Heart right ventricle (tissue), 16 donors: ENCODE results near the gene KIF9. TPM values are rescaled to one million over a fixed set of nuclear protein-coding genes. Genes with fewer than 3 reads are reported as not detected.

Experiments used
- ATAC-seq, 8 donors: fragments of 200-7000 bp; cut with Tn5 transposase; one replicate each; pipeline ENCODE4 v1.9.1; 2020; ENCODE audit warnings: mild to moderate bottlenecking in 8 of 8, moderate library complexity in 8 of 8, moderate number of reproducible peaks in 1 of 8
- DNase-seq, 2 donors: peaks; one replicate each; pipeline ENCODE4 v3.0.0-alpha.2; 2020
- H3K27ac ChIP-seq, 10 donors: fragments of 200-600 bp; sonication (generic) in 2 of 10; one replicate each; pipeline versions ENCODE4 v1.5.0 to v1.8.0; 2020 to 2022; ENCODE audit warnings: mild to moderate bottlenecking in 3 of 10
- H3K27me3 ChIP-seq, 7 donors: fragments of 200-600 bp; one replicate each; pipeline ENCODE4 v1.8.0; 2021 to 2022; ENCODE audit warnings: mild to moderate bottlenecking in 2 of 7
- H3K36me3 ChIP-seq, 9 donors: fragments of 200-600 bp; sonication (generic) in 1 of 9; one replicate each; pipeline versions ENCODE4 v1.5.0 to v1.8.0; 2020 to 2022; ENCODE audit warnings: mild to moderate bottlenecking in 2 of 9
- H3K4me1 ChIP-seq, 9 donors: fragments of 200-600 bp; sonication (generic) in 1 of 9; one replicate each; pipeline versions ENCODE4 v1.5.0 to v1.8.0; 2020 to 2022; ENCODE audit warnings: mild to moderate bottlenecking in 4 of 9
- H3K4me3 ChIP-seq, 10 donors: fragments of 200-600 bp; sonication (generic) in 2 of 10; one replicate each; pipeline versions ENCODE4 v1.5.0 to v1.8.0; 2020 to 2022; ENCODE audit warnings: mild to moderate bottlenecking in 7 of 10, moderate library complexity in 2 of 10
- H3K9me3 ChIP-seq, 11 donors: fragments of 200-600 bp in 10 of 11; sonication (generic) in 2 of 11; one replicate each; pipeline versions ENCODE4 v1.5.0 to v1.8.0; 2013 to 2022; ENCODE audit warnings: mild to moderate bottlenecking in 2 of 11, control low read depth in 1 of 11, moderate library complexity in 1 of 11
- WGBS, 2 donors: extraction: QIAGEN DNeasy Blood & Tissue Kit; methylation state at CpG; one replicate each; pipeline ENCODE4 v1.1.7; 2013; ENCODE audit warnings: inconsistent platforms in 1 of 2; 5-methylcytosine and 5-hydroxymethylcytosine counted together
- intact Hi-C, 10 donors: fragments of 100-400 bp; cut with DNase I; formaldehyde crosslinking; loops; one replicate each; pipeline versions ENCODE4 v1.11.1 to v1.14.2; 2022
- long read RNA-seq, 3 donors: library from polyadenylated mRNA; unstranded; transcript quantifications; one replicate each; pipeline ENCODE4 v2.0.0, GENCODE V29; 2020 to 2021
- polyA plus RNA-seq, 2 donors: library from polyadenylated mRNA; stranded (reverse); fragments of 200-250 nt; gene quantifications; one replicate each; pipeline ENCODE4 v1.2.3, GENCODE V29; 2013
- total RNA-seq, 10 donors: library from RNA; stranded (reverse); fragmentation: NEBNext Ultra II Directional in 3 of 10; extraction: Animal tissue kit (Norgen Biotek cat#: 25700) in 3 of 10; gene quantifications; one replicate each; pipeline versions ENCODE4 v1.2.1 to v1.2.4, GENCODE V29; 2021 to 2023
- TF ChIP-seq, protein P1 (sequence below), 9 donors: fragments of 200-600 bp; sonication (generic) in 2 of 9; IDR thresholded peaks; one replicate each; pipeline versions ENCODE4 v1.5.0 to v1.8.0; 2021 to 2022; ENCODE audit warnings: antibody characterized with exemption in 9 of 9, mild to moderate bottlenecking in 5 of 9, moderate library complexity in 1 of 9
- donor health status: Arrhythmogenic right ventricular cardiomyopathy.
- donor health status: ischemic (EF 13 %, LVEDD 7.1; RV severe dilation, severe dysfunction).
- donor health status: healthy with polysubstance abuse.
- donor health status: DM: no; HTN: yes; CAD: no.
- donor health status: DM: no; HTN: no; CAD: no.
- donor health status: ischemic (EF 25% LVEDD 6.9; RV normal size, moderate dysfunction).
- donor health status: ischemic (EF 25% LVEDD 5.7; RV mildly dilated, moderate dysfunction).
- donor health status: healthy.
- donor health status: DM: yes; HTN: yes; CAD: no.
- donor health status: Ischemic cardiomyopathy.
- donor health status: ischemic (EF 35%, LVEDD 5.7; RV mildly dilated, moderate dysfunction).
- donor health status: nonischemic (EF 11% LVEDD 7.7; RV severe dilation, severe dysfunction).
- donor health status: DM: yes; HTN: yes; CAD: no.
- donor health status: PGD.
- donor health status: ischemic (EF 29% LVEDD 5.4; RV normal size, mild dysfunction).
- donor health status: nonischemic (EF 23%, LVEDD 6.1; RV moderate dilation, normal function).

Gene KIF9, protein sequence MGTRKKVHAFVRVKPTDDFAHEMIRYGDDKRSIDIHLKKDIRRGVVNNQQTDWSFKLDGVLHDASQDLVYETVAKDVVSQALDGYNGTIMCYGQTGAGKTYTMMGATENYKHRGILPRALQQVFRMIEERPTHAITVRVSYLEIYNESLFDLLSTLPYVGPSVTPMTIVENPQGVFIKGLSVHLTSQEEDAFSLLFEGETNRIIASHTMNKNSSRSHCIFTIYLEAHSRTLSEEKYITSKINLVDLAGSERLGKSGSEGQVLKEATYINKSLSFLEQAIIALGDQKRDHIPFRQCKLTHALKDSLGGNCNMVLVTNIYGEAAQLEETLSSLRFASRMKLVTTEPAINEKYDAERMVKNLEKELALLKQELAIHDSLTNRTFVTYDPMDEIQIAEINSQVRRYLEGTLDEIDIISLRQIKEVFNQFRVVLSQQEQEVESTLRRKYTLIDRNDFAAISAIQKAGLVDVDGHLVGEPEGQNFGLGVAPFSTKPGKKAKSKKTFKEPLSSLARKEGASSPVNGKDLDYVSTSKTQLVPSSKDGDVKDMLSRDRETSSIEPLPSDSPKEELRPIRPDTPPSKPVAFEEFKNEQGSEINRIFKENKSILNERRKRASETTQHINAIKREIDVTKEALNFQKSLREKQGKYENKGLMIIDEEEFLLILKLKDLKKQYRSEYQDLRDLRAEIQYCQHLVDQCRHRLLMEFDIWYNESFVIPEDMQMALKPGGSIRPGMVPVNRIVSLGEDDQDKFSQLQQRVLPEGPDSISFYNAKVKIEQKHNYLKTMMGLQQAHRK
- total RNA-seq, result 10 to 100 TPM in 2 of 10 donors, 1 to 10 TPM in 8; 6.3 to 12.9 (median 8.5) TPM
- 10 to 100 TPM in 1 of 2 donors, 1 to 10 TPM in 1; 4.2 to 16.6 TPM for polyA plus RNA-seq
- long read RNA-seq, donor 1, partial matches to known transcripts, result 1 of 5 reads
- long read RNA-seq, donor 1, other reads (novel, unspliced or antisense), result 1 of 5 reads
- long read RNA-seq, donor 2, transcript KIF9-205 (3 exons, 633 nt), result major isoform, 5 of 13 reads
- long read RNA-seq, donor 2, partial matches to known transcripts, result 3 of 13 reads
- long read RNA-seq, donor 2, other reads (novel, unspliced or antisense), result 4 of 13 reads
- long read RNA-seq, donor 3, partial matches to known transcripts, result 2 of 8 reads
- long read RNA-seq, donor 3, other reads (novel, unspliced or antisense), result 3 of 8 reads

DNA sequence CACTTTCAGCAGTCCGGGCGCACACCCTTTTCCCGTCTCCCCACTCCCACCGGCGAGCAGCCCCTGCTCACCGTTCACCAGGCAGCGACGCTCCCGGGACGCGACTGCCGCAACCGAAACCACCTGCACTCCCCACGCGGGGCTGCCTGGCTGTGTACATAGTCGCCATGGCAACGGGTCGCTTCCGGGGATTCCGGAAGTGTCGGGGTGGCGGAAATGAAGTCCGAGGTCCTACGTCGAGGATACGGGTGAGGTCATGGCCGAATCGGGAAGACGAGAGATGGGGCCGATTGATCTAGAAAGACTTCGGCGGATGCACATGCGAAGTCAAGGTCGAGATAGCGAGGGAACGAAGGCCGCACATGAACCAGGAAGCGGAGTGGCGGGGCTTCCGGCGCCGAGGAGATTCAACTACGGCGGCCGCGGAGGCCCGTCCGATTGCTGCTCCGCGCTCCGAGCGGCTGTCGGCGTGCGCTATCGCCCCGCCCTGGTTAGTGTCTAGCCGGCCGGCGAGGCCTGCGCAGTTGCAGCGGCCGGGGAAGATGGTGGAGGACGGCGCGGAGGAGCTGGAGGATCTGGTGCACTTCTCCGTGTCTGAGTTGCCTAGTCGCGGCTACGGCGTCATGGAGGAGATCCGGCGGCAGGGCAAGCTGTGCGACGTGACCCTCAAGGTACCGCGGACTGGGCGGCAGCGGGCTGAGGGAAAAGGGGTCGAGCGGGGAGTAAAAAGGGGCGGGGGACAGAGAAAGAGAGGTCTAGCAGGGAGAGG lies at the start of gene KIF9, which contains the start of gene KLHL18:
Gene KIF9, minus strand, starts transcription at position 376 of the 769 bp plus-strand sequence. CDS start 5,425 bp downstream, outside the sequence.
Gene KLHL18, plus strand, starts transcription at position 521 of the 769 bp plus-strand sequence. Its CDS starts 22 bp downstream, at position 543.
- ATAC-seq (peak; percentile 95 to 99 (median 97)), DNase-seq (peak; percentile 91 to 95)
- Histone ChIP-seq H3K4me3 (peak within 1 kb of the TSS; percentile 57 to 92 (median 79)), H3K36me3 (peaks cover 0 to 18% (median under 1%) of the 10 kb centered on the region in 9 donors), H3K4me1 (peaks cover 3 to 53% (median 33%) of the 10 kb centered on the region in 9 donors), H3K9me3 (no peaks in the 10 kb centered on the region), H3K27ac (peak within 1 kb of the TSS; percentile 74 to 96 (median 94)), H3K27me3 (no peaks in the 10 kb centered on the region)
- TF ChIP-seq, protein P1, sequence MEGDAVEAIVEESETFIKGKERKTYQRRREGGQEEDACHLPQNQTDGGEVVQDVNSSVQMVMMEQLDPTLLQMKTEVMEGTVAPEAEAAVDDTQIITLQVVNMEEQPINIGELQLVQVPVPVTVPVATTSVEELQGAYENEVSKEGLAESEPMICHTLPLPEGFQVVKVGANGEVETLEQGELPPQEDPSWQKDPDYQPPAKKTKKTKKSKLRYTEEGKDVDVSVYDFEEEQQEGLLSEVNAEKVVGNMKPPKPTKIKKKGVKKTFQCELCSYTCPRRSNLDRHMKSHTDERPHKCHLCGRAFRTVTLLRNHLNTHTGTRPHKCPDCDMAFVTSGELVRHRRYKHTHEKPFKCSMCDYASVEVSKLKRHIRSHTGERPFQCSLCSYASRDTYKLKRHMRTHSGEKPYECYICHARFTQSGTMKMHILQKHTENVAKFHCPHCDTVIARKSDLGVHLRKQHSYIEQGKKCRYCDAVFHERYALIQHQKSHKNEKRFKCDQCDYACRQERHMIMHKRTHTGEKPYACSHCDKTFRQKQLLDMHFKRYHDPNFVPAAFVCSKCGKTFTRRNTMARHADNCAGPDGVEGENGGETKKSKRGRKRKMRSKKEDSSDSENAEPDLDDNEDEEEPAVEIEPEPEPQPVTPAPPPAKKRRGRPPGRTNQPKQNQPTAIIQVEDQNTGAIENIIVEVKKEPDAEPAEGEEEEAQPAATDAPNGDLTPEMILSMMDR (IDR thresholded peaks at IDR 0.05), result peak in 1 of 9 donors; percentile 5
- intact Hi-C loops, result loop anchor here in 3 of 10 donors (1.0 to 10.0 kb wide), 3 partner anchors 16 to 118 kb away; partner anchors contain the start of gene SETD2 (in 1 of the 3)
- whole genome bisulfite sequencing, 2 donors, result 0 to 1% methylated on average over 82 of the region's 82 CpGs

DNA sequence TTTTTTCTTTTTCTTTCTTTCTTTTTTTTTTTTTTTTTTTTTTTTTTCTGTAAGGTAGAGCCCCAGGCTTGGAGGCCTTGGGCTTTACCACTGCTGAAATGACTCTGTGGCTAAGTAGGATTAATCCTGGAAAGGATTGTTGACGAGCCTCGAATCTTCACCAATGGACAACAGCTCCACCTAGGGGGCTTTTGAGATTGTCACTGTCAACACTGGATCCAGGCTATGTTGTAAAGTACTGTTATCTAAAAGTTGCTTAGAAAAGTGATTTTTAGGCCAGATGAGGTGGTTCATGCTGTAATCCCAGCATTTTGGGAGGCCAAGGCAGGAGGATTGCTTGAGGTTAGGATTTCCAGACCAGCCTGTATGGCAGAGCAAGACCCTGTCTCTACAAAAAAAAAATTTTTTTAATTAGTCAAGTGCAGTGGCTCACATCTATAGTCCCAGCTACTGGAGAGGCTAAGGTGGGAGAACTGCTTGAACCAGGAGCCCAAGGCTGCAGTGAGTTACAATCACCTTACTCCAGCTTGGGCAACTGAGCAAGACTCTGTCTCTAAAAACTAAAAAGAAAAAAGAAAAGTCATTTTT lies 41.8 kb upstream of the KIF9 start:
- Histone ChIP-seq H3K27me3 (no peaks in the 10 kb centered on the region), H3K27ac (no peak overlapping the region), H3K9me3 (no peaks in the 10 kb centered on the region), H3K36me3 (peaks cover 0 to 97% (median 40%) of the 10 kb centered on the region in 9 donors), H3K4me1 (peaks cover 0 to 3% (median 0%) of the 10 kb centered on the region in 9 donors), H3K4me3 (no peak overlapping the region)
- intact Hi-C loops, result loop anchor here (2.0 to 10.0 kb wide), 11 partner anchors 42 to 620 kb away; partner anchors contain the start of genes KIF9 (in 2 of the 10), KLHL18 (in 2 of the 10), TMIE (in 2 of the 10) and MYL3 (in 1 of the 10)
- DNase-seq (peak in 1 of 2 donors; percentile 77), ATAC-seq (peak; percentile 83 to 95 (median 91))
- 0 to 1% methylated on average over 2 of the region's 2 CpGs for WGBS, 2 donors
- TF ChIP-seq, protein P1 (IDR thresholded peaks at IDR 0.05), result peak; percentile 61 to 83 (median 73)

DNA sequence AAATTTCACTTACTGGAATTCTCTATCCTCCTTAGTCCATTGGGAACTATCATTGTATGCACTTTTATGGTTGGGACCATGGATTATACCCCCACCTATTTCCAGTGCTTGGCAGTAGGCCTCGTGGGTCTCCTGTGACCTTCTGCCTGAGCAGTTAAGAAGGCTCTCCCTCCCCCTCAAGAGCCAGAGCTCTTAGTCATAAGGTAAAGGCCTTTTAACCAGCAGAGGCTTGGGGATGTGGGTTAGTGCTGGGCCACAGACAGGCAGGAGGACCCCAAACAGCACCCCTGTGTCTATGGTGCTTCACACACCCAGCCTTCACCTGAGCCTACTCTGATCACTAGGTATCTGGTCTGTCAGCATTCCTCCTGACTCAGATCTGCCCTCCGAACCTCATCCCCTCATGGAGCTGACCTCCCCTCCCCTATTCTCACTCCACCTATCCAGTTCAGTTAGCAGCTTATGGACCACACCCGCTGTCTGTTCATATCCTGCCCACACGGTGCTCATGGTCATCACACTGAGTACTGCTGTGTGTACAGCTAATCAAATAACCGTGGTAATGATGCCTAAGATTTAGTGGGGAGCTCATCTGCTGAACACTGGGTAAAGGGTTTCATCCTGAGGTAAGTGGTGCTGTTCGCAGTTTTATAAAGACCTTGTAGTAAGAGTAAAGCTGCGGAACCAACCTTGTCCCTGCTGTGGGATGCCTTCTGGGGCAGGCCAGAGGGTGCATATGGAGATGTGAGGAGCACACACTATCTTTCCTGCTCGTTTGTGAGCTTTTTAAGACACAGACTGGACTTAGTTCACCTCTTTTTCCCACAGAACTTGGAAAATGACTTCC lies 41.1 kb upstream of the KIF9 start:
- Histone ChIP-seq H3K4me3 (no peak overlapping the region), H3K36me3 (peaks cover 0 to 90% (median 39%) of the 10 kb centered on the region in 9 donors), H3K4me1 (peaks cover 0 to 10% (median 5%) of the 10 kb centered on the region in 9 donors), H3K27me3 (no peaks in the 10 kb centered on the region), H3K27ac (no peak overlapping the region), H3K9me3 (no peaks in the 10 kb centered on the region)
- intact Hi-C loops, result loop anchor here (2.0 to 10.0 kb wide), 11 partner anchors 41 to 619 kb away; partner anchors contain the start of genes KIF9 (in 2 of the 10), KLHL18 (in 2 of the 10), TMIE (in 2 of the 10) and MYL3 (in 1 of the 10)
- DNase-seq, result no peak
- 78 to 79% methylated on average over 8 of the region's 8 CpGs for WGBS, 2 donors
- TF ChIP-seq, protein P1 (IDR thresholded peaks at IDR 0.05), result no peak
- peak in 5 of 8 donors; percentile 6 to 51 (median 14) for ATAC-seq
